Chondrocyte (in vitro differentiated cells): ENCODE results near the gene SERTAD4. TPM values are rescaled to one million over a fixed set of nuclear protein-coding genes. Genes with fewer than 3 reads are reported as not detected.

Experiments used
- DNase-seq: peaks from one replicate; pipeline ENCODE4 v3.0.0; 2021; ENCODE audit warnings: mixed read lengths, low spot score
- H3K27ac Mint-ChIP-seq: one replicate; pipeline ENCODE4 v1.8.0; 2021; ENCODE audit warnings: mild to moderate bottlenecking, moderate library complexity, mixed read lengths; ENCODE audit not compliant: unreplicated experiment
- H3K27me3 Mint-ChIP-seq: 2 replicates; pipeline ENCODE4 v1.8.0; 2021; ENCODE audit warnings: low read depth, mixed read lengths
- H3K36me3 Mint-ChIP-seq: 2 replicates; pipeline ENCODE4 v1.8.0; 2021; ENCODE audit warnings: low read depth, mixed read lengths
- H3K4me1 Mint-ChIP-seq: 2 replicates; pipeline ENCODE4 v1.8.0; 2021; ENCODE audit warnings: low read depth, mild to moderate bottlenecking, mixed read lengths
- H3K4me3 Mint-ChIP-seq: one replicate; pipeline ENCODE4 v1.8.0; 2021; ENCODE audit warnings: mild to moderate bottlenecking, moderate library complexity, mixed read lengths; ENCODE audit not compliant: unreplicated experiment
- H3K9me3 Mint-ChIP-seq: 2 replicates; pipeline ENCODE4 v1.8.0; 2021; ENCODE audit warnings: low read depth, mixed read lengths
- CTCF ChIP-seq: fragments of 200-600 bp; sonication (generic); IDR thresholded peaks from 2 replicates; pipeline ENCODE4 v1.5.0; 2021; ENCODE audit warnings: antibody characterized with exemption, mild to moderate bottlenecking, moderate library complexity
- total RNA-seq: library from RNA; stranded (reverse); gene quantifications from 3 replicates; pipeline ENCODE4 v1.2.1, GENCODE V29; 2021

Gene SERTAD4
- total RNA-seq, 1 donor from 2014 or later = 39.1 TPM

- no peak overlapping the region for H3K4me3 Mint-ChIP-seq
- no peaks in the 10 kb centered on the region for H3K27me3 Mint-ChIP-seq
- H3K9me3 Mint-ChIP-seq = no peaks in the 10 kb centered on the region
- no peak for TF ChIP-seq CTCF
- peaks cover 15% of the 10 kb centered on the region for H3K4me1 Mint-ChIP-seq
- no peak overlapping the region for H3K27ac Mint-ChIP-seq
- H3K36me3 Mint-ChIP-seq = no peaks in the 10 kb centered on the region
- DNase-seq = no peak
Measured at GRCh38 chr1:210228158-210228557, 4.4 kb upstream of the SERTAD4 start.

GRCh38 chr1:210230149-210230695 is 2.4 kb upstream of the SERTAD4 start:
- H3K36me3 Mint-ChIP-seq = no peaks in the 10 kb centered on the region
- H3K4me1 Mint-ChIP-seq = peaks cover 19% of the 10 kb centered on the region
- no peaks in the 10 kb centered on the region for H3K9me3 Mint-ChIP-seq
- DNase-seq = no peak
- no peaks in the 10 kb centered on the region for H3K27me3 Mint-ChIP-seq
- no peak overlapping the region for H3K4me3 Mint-ChIP-seq
- TF ChIP-seq CTCF = no peak
- H3K27ac Mint-ChIP-seq = no peak overlapping the region

- no peaks in the 10 kb centered on the region for H3K27me3 Mint-ChIP-seq
- no peak for TF ChIP-seq CTCF
- peak overlapping the region; percentile 78 for H3K4me3 Mint-ChIP-seq
- peaks cover 36% of the 10 kb centered on the region for H3K4me1 Mint-ChIP-seq
- H3K36me3 Mint-ChIP-seq = no peaks in the 10 kb centered on the region
- peak overlapping the region; percentile 80 for H3K27ac Mint-ChIP-seq
- no peak for DNase-seq
- no peaks in the 10 kb centered on the region for H3K9me3 Mint-ChIP-seq
Measured at GRCh38 chr1:210231846-210232510, 618 bp upstream of the SERTAD4 start.

- Mint-ChIP-seq H3K27me3 (no peaks in the 10 kb centered on the region), H3K4me3 (peak overlapping the region; percentile 76), H3K36me3 (no peaks in the 10 kb centered on the region), H3K4me1 (peaks cover 48% of the 10 kb centered on the region), H3K9me3 (no peaks in the 10 kb centered on the region), H3K27ac (peak overlapping the region; percentile 29)
- no peak for TF ChIP-seq CTCF
- no peak for DNase-seq
Measured at GRCh38 chr1:210233216-210233494, 559 bp downstream of the SERTAD4 start.

- Mint-ChIP-seq H3K27ac (peak overlapping the region; percentile 29), H3K9me3 (no peaks in the 10 kb centered on the region), H3K4me1 (peaks cover 54% of the 10 kb centered on the region), H3K36me3 (no peaks in the 10 kb centered on the region), H3K27me3 (no peaks in the 10 kb centered on the region), H3K4me3 (peak overlapping the region; percentile 76)
- DNase-seq = no peak
- TF ChIP-seq CTCF = no peak
Measured at GRCh38 chr1:210233495-210234328, 1.1 kb downstream of the SERTAD4 start.
